GM11168 (cell line): ENCODE results near the gene GAL.

Experiments used
- in situ Hi-C: fragments of 300-500 bp; cut with MboI; formaldehyde crosslinking; loops from one replicate; pipeline ENCODE4 v1.12.0; 2022; ENCODE audit warnings: low sequenced_read_pairs; ENCODE audit not compliant: unreplicated experiment

The GAL gene

GRCh38 chr11:68698993-68699392 lies 14.6 kb downstream of the GAL start:
- in situ Hi-C loops, result no loop called here

- in situ Hi-C loops, result no loop called here
Observed at GRCh38 chr11:68704887-68705286, 20.5 kb downstream of the GAL start.

GRCh38 chr11:68707527-68707926 lies 23.2 kb downstream of the GAL start:
- in situ Hi-C loops, result no loop called here

DNA sequence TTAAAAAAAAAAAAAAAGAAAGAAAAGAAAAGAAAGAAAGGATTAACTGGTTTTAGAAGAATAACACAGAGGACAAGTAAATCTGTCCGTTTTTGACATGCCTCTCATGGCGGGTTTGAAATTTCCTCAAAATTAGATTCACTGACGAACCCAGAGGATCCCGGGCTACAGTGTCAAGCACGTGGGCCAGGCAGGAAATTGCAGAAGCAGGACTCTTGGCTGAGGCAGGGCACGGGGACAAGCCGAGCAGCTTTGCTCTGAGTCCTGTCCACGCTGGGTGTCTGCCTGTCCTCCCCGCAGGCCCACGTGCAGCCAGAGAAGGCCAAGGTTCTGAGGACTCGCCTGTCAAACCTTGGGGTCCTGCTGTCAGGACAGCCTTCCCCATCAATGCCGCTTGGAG lies 24.7 kb downstream of the GAL start:
- in situ Hi-C loops, result no loop called here

DNA sequence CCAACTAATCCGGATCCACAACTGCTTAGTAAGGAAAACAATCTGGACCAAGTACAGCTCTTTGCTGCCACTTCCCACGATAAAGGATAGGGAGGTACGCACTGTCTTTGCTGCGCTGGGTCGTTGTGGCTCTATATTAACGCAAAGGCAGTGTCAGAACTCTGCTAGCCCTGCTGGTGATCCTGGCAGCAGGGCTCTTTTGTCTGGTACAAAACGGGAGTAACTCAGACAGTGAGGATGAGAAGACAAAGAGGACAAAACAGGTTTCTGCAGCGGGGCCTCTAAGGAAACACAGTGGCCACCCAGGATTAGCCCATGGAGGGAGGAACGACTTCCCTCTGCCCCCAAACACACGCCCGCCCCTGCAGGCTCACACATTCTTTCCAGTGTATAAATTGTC lies 26.1 kb downstream of the GAL start:
- in situ Hi-C loops, result no loop called here

GRCh38 chr11:68711114-68711513 lies 26.8 kb downstream of the GAL start:
- in situ Hi-C loops, result no loop called here

- in situ Hi-C loops, result no loop called here
Observed at GRCh38 chr11:68714060-68714856, 29.9 kb downstream of the GAL start.

DNA sequence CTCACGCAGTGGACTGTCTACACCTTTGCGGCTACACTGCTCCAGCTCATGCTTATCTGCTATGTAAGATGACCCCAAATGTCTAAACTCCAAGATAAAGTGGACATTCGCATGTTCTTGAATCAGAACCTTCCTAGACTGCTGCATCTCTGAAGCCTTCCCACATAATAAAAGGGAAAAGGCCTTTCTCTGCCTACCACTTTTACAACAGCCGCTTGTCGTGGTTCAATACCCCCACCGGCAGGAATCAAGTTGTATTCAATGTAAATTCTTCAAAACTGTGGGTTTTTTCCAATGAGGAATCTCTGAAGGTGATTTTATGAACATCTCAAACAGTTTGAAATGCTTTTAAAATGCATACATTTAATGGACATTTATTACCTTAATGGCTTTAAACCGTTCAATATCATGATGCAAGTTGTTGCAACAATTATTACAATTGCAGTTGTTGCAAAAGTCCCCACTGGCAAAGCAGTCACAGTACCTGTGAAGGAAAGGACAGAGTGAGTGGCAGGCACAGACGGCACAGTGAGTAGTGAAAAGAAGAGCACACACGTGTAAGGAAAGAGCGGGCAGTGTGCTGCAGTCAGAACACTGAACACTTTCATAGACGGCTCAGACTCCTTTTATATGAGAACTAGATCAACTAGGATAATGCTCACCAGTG lies 31.2 kb downstream of the GAL start:
- in situ Hi-C loops, result no loop called here

DNA sequence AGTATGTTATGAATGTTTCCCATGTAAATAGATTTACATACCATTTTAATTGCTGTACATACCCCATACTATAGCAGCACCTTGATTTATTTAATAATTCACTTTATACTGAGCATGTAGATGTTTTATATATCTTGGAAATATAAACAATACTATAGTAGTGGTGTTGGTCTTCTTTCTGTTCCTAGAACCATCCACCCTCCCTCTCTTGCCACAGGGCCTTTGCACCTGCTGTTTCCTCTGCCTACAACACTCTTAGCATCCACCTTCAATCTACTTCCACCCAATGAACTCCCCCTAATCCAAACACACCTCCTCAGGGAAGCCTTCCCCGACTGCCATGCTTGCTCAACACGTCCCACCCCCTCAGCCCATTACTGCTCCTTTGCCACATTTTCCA lies 36.7 kb downstream of the GAL start:
- in situ Hi-C loops, result no loop called here

GRCh38 chr11:68722143-68722542 lies 37.8 kb downstream of the GAL start:
- in situ Hi-C loops, result no loop called here

GRCh38 chr11:68724293-68724692 lies 39.9 kb downstream of the GAL start:
- in situ Hi-C loops, result no loop called here

DNA sequence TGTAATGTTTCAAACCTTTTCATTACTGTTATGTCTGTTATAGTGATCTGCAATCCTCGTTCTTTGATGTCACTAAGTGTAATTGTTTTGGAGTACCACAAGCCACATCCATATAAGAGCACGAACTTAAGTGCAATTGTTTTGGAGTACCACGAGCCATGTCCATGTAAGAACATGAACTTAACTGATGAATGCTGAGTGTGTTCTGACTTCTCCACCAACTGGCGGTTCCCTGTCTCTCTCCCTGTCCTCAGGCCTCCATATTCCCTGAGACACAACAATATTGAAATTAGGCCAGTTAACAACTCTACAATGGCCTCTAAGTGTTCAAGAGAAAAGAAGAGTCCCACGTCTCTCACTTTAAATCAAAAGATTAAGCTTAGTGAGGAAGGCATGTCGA lies 43.4 kb downstream of the GAL start:
- in situ Hi-C loops, result no loop called here

- in situ Hi-C loops, result no loop called here
Observed at GRCh38 chr11:68734111-68734510, 49.8 kb downstream of the GAL start.

DNA sequence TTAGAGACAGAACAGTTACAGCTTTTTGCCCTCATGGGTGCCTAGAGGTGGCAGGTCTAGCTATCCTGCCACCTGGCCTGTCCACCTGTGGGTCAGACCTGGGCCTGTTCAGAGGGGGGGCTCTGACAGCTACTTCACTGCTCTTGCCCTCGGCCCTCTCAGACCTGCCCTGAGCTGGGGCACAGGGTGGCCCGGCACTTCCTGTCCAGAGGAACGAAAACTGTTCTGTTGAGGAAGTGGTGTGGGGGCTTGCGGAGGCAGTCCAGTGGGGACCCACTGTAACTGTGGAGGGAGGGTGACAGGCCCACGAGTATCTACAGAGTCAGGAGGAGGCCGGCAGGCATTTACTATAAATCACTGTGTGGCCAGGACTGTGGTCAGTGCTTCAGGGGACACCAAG lies 50.8 kb downstream of the GAL start:
- in situ Hi-C loops, result no loop called here

DNA sequence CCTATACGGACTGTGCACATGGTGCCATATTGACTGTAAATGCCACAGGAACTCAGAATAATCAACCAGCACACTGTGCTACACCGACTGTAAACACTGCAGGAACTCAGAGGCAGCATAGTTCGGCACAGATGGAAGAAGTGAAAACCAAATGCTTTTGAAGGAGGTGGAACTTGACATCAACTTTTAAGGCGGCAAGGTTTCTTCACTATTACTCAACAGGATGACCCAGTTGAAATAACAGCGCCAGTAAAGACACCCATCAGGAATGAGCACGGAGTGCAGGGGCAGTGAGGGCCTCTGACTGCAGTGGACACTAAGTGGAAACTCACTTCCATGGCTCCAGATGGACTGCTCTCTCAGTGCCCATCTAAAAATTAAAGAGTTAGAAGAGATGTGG lies 51.3 kb downstream of the GAL start:
- in situ Hi-C loops, result no loop called here
